Limb (tissue), 2 donors: ENCODE results near the gene PHACTR1.

ENCODE experiments used
- DNase-seq, 2 donors: peaks; one replicate each; pipeline ENCODE4 v3.0.0-alpha.2; 2016; ENCODE audit errors: extremely low spot score in 2 of 2

PHACTR1 gene

GRCh38 chr6:13025893-13026499, 309.4 kb downstream of the PHACTR1 start:
- DNase-seq: no peak

- DNase-seq: no peak
These were observed 310.0 kb downstream of the PHACTR1 start for GRCh38 chr6:13026557-13026956.

GRCh38 chr6:13027207-13027606, 310.6 kb downstream of the PHACTR1 start:
- no peak for DNase-seq

- no peak for DNase-seq
These were observed 313.8 kb downstream of the PHACTR1 start for GRCh38 chr6:13030396-13030795.

GRCh38 chr6:13032566-13032965, 316.0 kb downstream of the PHACTR1 start:
- DNase-seq: no peak

GRCh38 chr6:13033145-13033544, 316.6 kb downstream of the PHACTR1 start:
- no peak for DNase-seq

GRCh38 chr6:13034316-13034715, 317.7 kb downstream of the PHACTR1 start:
- no peak for DNase-seq

GRCh38 chr6:13035606-13036005, 319.0 kb downstream of the PHACTR1 start:
- DNase-seq: no peak

GRCh38 chr6:13038315-13038714, 321.7 kb downstream of the PHACTR1 start:
- DNase-seq: no peak

GRCh38 chr6:13038741-13039190, 322.2 kb downstream of the PHACTR1 start:
- no peak for DNase-seq

- no peak for DNase-seq
These were observed 327.8 kb downstream of the PHACTR1 start for GRCh38 chr6:13044390-13044789.

- no peak for DNase-seq
These were observed 328.3 kb downstream of the PHACTR1 start for GRCh38 chr6:13044896-13045295.

- no peak for DNase-seq
These were observed 329.1 kb downstream of the PHACTR1 start for GRCh38 chr6:13045676-13046075.

- DNase-seq: no peak
These were observed 329.5 kb downstream of the PHACTR1 start for GRCh38 chr6:13046084-13046483.

- DNase-seq: no peak
These were observed 331.5 kb downstream of the PHACTR1 start for GRCh38 chr6:13048113-13048512.

GRCh38 chr6:13049666-13050254, 333.2 kb downstream of the PHACTR1 start:
- no peak for DNase-seq

- no peak for DNase-seq
These were observed 336.5 kb downstream of the PHACTR1 start for GRCh38 chr6:13053006-13053461.

GRCh38 chr6:13058051-13058450, 341.5 kb downstream of the PHACTR1 start:
- no peak for DNase-seq

GRCh38 chr6:13059026-13059425, 342.5 kb downstream of the PHACTR1 start:
- DNase-seq: no peak

GRCh38 chr6:13063300-13063918, 346.8 kb downstream of the PHACTR1 start:
- DNase-seq: no peak

GRCh38 chr6:13065581-13065980, 349.0 kb downstream of the PHACTR1 start:
- DNase-seq: no peak

- DNase-seq: no peak
These were observed 349.5 kb downstream of the PHACTR1 start for GRCh38 chr6:13066050-13066449.

GRCh38 chr6:13066820-13067219, 350.3 kb downstream of the PHACTR1 start:
- DNase-seq: no peak
